Measurements from ENCODE around the gene VPREB3. TPM values are rescaled to one million over a fixed set of nuclear protein-coding genes. Genes with fewer than 3 reads are reported as not detected.
"Not testable (repeated sequence)": the region's sequence is repeated elsewhere in the genome, so short reads cannot be mapped to it uniquely, and the experiment has no call there.

The VPREB3 gene
- polyA plus RNA-seq, 3 donors: 0.88 to 1.0 (median 1.0) TPM

DNA sequence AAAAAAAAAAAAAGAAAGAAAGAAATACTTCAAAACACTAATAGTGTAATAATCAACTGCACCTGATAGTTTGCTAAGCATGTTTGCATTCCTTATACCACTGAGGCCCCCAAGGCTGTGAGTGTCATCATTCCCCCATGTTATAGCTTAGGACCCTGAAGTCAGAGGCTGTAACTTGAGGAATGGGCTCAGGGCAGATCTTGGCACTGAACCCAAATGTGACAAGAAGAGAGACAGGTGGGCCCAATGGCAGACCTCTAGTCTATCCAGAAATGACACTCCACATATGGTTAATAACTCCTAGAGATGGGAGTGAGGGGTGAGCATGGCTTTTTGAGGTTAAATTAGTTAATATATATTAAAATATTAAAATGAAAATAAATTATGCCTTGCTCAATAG is 16.5 kb downstream of the VPREB3 start:
- Histone ChIP-seq H3K4me3 (replicated peaks in 1 of 3; ENCODE audit: low read depth in 2 of 3, low read length in 3 of 3) (no peak overlapping the region), H3K4me1 (ENCODE audit: control insufficient read depth in 1 of 2, insufficient read depth in 2 of 2, low read length in 2 of 2) (no peaks in the 10 kb centered on the region), H3K9me3 (replicated peaks in 1 of 2; ENCODE audit: control insufficient read depth in 1 of 2, insufficient read depth in 1 of 2, low read length in 2 of 2) (no peaks in the 10 kb centered on the region), H3K36me3 (replicated peaks in 1 of 2; ENCODE audit: control insufficient read depth in 1 of 2, insufficient read depth in 2 of 2, low read length in 2 of 2) (peaks cover 2 to 5% of the 10 kb centered on the region in 2 donors), H4K20me1 (ENCODE audit: insufficient read depth, low read length) (no peaks in the 10 kb centered on the region), H3K79me2 (ENCODE audit: insufficient read depth, low read length) (no peaks in the 10 kb centered on the region), H3K9ac (ENCODE audit: insufficient read depth, low read length, poor library complexity, severe bottlenecking) (no peak overlapping the region), H2AFZ (ENCODE audit: insufficient read depth, low read depth, low read length, poor library complexity, severe bottlenecking) (no peak overlapping the region), H3K4me2 (replicated peaks; ENCODE audit: extremely low read depth, low read length, poor library complexity, severe bottlenecking) (no peak overlapping the region), H3K27me3 (ENCODE audit: control insufficient read depth in 2 of 2, insufficient read depth in 2 of 2, low read length in 2 of 2) (no peaks in the 10 kb centered on the region), H3K27ac (ENCODE audit: low read depth in 1 of 2, low read length in 2 of 2) (no peak overlapping the region)
- intact Hi-C loops (cut with micrococcal nuclease): no loop called here
- TF ChIP-seq CTCF (IDR thresholded peaks at IDR 0.05): no peak
- Mint-ChIP-seq H3K36me3 (peaks cover 3 to 5% of the 10 kb centered on the region in 2 donors), H3K27ac (no peak overlapping the region), H3K4me1 (no peaks in the 10 kb centered on the region), H3K4me3 (no peak overlapping the region), H3K9me3 (peaks cover 0 to 4% (median 0%) of the 10 kb centered on the region in 7 donors), H3K27me3 (ENCODE audit: low read depth in 3 of 3) (peaks cover 0 to 2% (median 1%) of the 10 kb centered on the region in 3 donors)
- DNase-seq: no peak

GRCh38 chr22:23728108-23728507 is 26.1 kb downstream of the VPREB3 start:
- 33% methylated on average over 1 of the region's 4 CpGs for WGBS (ENCODE audit: insufficient coverage)
- H3K36me3 Mint-ChIP-seq: not testable (repeated sequence)

More at GRCh38 chr22:23728108-23728507, 26.1 kb downstream of the VPREB3 start:
- H3K27ac Mint-ChIP-seq: peak overlapping the region in 3 of 7 donors; percentile 21 to 63 (median 33)
- H3K79me2 ChIP-seq (ENCODE audit: insufficient read depth, low read length); H3K9me3 Mint-ChIP-seq; H3K4me1 ChIP-seq (ENCODE audit: control insufficient read depth in 1 of 2, insufficient read depth in 2 of 2, low read length in 2 of 2); H3K9me3 ChIP-seq (replicated peaks in 1 of 2; ENCODE audit: control insufficient read depth in 1 of 2, insufficient read depth in 1 of 2, low read length in 2 of 2); H4K20me1 ChIP-seq (ENCODE audit: insufficient read depth, low read length); H3K27me3 ChIP-seq (ENCODE audit: control insufficient read depth in 2 of 2, insufficient read depth in 2 of 2, low read length in 2 of 2); DNase-seq; H3K4me3 ChIP-seq (replicated peaks in 1 of 3; ENCODE audit: low read depth in 2 of 3, low read length in 3 of 3); H3K9ac ChIP-seq (ENCODE audit: insufficient read depth, low read length, poor library complexity, severe bottlenecking); H3K4me3 Mint-ChIP-seq; intact Hi-C loops (cut with micrococcal nuclease); H3K27ac ChIP-seq (ENCODE audit: low read depth in 1 of 2, low read length in 2 of 2); H2AFZ ChIP-seq (ENCODE audit: insufficient read depth, low read depth, low read length, poor library complexity, severe bottlenecking); H3K4me1 Mint-ChIP-seq; H3K36me3 ChIP-seq (replicated peaks in 1 of 2; ENCODE audit: control insufficient read depth in 1 of 2, insufficient read depth in 2 of 2, low read length in 2 of 2); H3K4me2 ChIP-seq (replicated peaks; ENCODE audit: extremely low read depth, low read length, poor library complexity, severe bottlenecking); H3K27me3 Mint-ChIP-seq (ENCODE audit: low read depth in 3 of 3): not testable (repeated sequence)

Data from CD14-positive monocyte (primary cell).